HepG2 (cell line): ENCODE measurements around the gene DCAF8. TPM values are rescaled to one million over a fixed set of nuclear protein-coding genes. Genes with fewer than 3 reads are reported as not detected.
A peak's percentile ranks its signal among the peaks of the same experiment; 100 is the strongest.

Experiments
- BORCS8-MEF2B ChIP-seq: sonication (generic); formaldehyde crosslinking; IDR thresholded peaks from 2 replicates; pipeline ENCODE4 v1.8.0; 2022; ENCODE audit warnings: mild to moderate bottlenecking, missing genetic modification reagents
- CBX1 ChIP-seq: IDR thresholded peaks from one replicate; pipeline ENCODE4 v1.6.1; 2016; ENCODE audit warnings: antibody characterized with exemption, low read depth
- DMAP1 ChIP-seq: IDR thresholded peaks from 2 replicates; pipeline ENCODE4 v1.6.1; 2016
- ETS1 ChIP-seq: sonication (generic); formaldehyde crosslinking; IDR thresholded peaks from 2 replicates; pipeline ENCODE4 v1.4.0; 2020; ENCODE audit warnings: missing genetic modification reagents
- HDAC6 ChIP-seq: fragments of 200-600 bp; sonication (generic); IDR thresholded peaks from 2 replicates; pipeline ENCODE4 v1.7.0; 2017; ENCODE audit warnings: mild to moderate bottlenecking, antibody characterized with exemption, low read length, low read depth
- KAT7 ChIP-seq: IDR thresholded peaks from 2 replicates; pipeline ENCODE4 v1.6.1; 2018; ENCODE audit warnings: borderline replicate concordance, missing compliant biosample characterization
- KIAA2018 ChIP-seq: sonication (generic); formaldehyde crosslinking; IDR thresholded peaks from 2 replicates; pipeline ENCODE4 v1.5.0; 2020; ENCODE audit warnings: mild to moderate bottlenecking, missing genetic modification reagents, borderline replicate concordance
- LBX2 ChIP-seq: sonication (generic); formaldehyde crosslinking; IDR thresholded peaks from 2 replicates; pipeline ENCODE4 v1.5.0; 2020; ENCODE audit warnings: missing genetic modification reagents, mild to moderate bottlenecking, borderline replicate concordance
- MEIS2 ChIP-seq: sonication (generic); formaldehyde crosslinking; IDR thresholded peaks from 2 replicates; pipeline ENCODE4 v1.9.0; 2021; ENCODE audit warnings: mild to moderate bottlenecking, missing genetic modification reagents
- NFE2 ChIP-seq: sonication (generic); formaldehyde crosslinking; IDR thresholded peaks from 2 replicates; pipeline ENCODE4 v1.4.0; 2020; ENCODE audit warnings: missing genetic modification reagents
- STAT5B ChIP-seq: sonication (generic); formaldehyde crosslinking; IDR thresholded peaks from 2 replicates; pipeline ENCODE4 v1.4.0; 2020; ENCODE audit warnings: missing genetic modification reagents
- TBL1XR1 ChIP-seq: fragments of 150-350 bp; IDR thresholded peaks from 2 replicates; pipeline ENCODE4 v1.6.1; 2014; ENCODE audit warnings: borderline replicate concordance, low read length; ENCODE audit not compliant: partially characterized antibody
- TCF7L2 ChIP-seq: IDR thresholded peaks from 2 replicates; pipeline ENCODE4 v1.6.1; 2011; ENCODE audit warnings: mild to moderate bottlenecking, low read depth, low read length, moderate library complexity
- YY1 ChIP-seq: IDR thresholded peaks from 2 replicates; pipeline ENCODE4 v1.6.1; 2011; ENCODE audit warnings: low read length, low read depth, moderate library complexity, mild to moderate bottlenecking; ENCODE audit not compliant: insufficient read depth, insufficient replicate concordance
- ZC3H4 ChIP-seq: sonication (generic); formaldehyde crosslinking; IDR thresholded peaks from 2 replicates; pipeline ENCODE4 v1.4.0; 2020; ENCODE audit warnings: missing genetic modification reagents, borderline replicate concordance
- ZNF10 ChIP-seq: sonication (generic); formaldehyde crosslinking; IDR thresholded peaks from 2 replicates; pipeline ENCODE4 v1.4.0; 2020; ENCODE audit warnings: mild to moderate bottlenecking, low read depth, missing genetic modification reagents, borderline replicate concordance
- ZNF547 ChIP-seq: sonication (generic); formaldehyde crosslinking; IDR thresholded peaks from 2 replicates; pipeline ENCODE4 v1.5.1; 2020; ENCODE audit warnings: mild to moderate bottlenecking, missing genetic modification reagents
- ZNF710 ChIP-seq: sonication (generic); formaldehyde crosslinking; IDR thresholded peaks from 2 replicates; pipeline ENCODE4 v1.5.0; 2020; ENCODE audit warnings: mild to moderate bottlenecking, missing genetic modification reagents, borderline replicate concordance
- polyA plus RNA-seq, 8 experiments: library from polyadenylated mRNA; depleted of rRNA in 3 of 8; stranded (reverse) in 7 of 8; unstranded in 1 of 8; fragments of >200 nt; fragmentation: Illumina TruSeq in 4 of 8; extraction: Trizol in 4 of 8; gene quantifications; 2 replicates each; pipeline versions ENCODE4 v1.2.1 to v1.2.3, GENCODE V29; 2011 to 2016; ENCODE audit warnings: low read depth in 4 of 8, missing spikeins in 1 of 8, mixed read lengths in 1 of 8; ENCODE audit not compliant: insufficient read depth in 1 of 8
- total RNA-seq, 5 experiments: library from RNA; depleted of rRNA; stranded (reverse); fragments of >200 nt; fragmentation: Illumina TruSeq; extraction: Trizol; gene quantifications; 2 replicates each; pipeline ENCODE4 v1.2.3, GENCODE V29; 2016; ENCODE audit warnings: low read depth in 1 of 5

The DCAF8 gene
- total and polyA plus RNA-seq, 2 of the 13 experiments (the other 11 are each of a cell fraction or from before 2014, with no cell fraction given): 73.4 to 79.8 TPM

GRCh38 chr1:160193091-160193819 lies 69.1 kb downstream of the DCAF8 start (continued):
- TF ChIP-seq HDAC6 (no peak), STAT5B (no peak), ZNF547 (CRISPR knock-in tag) (no peak), ZNF710 (CRISPR knock-in tag) (0 out of 2 replicates have a peak, but pooled peaks have one; percentile 40), ZC3H4 (CRISPR knock-in tag) (no peak), ETS1 (CRISPR knock-in tag) (no peak), BORCS8-MEF2B (no peak), MEIS2 (CRISPR knock-in tag) (0 out of 2 replicates have a peak, but pooled peaks have one; percentile 31), TCF7L2 (no peak), ZNF10 (CRISPR knock-in tag) (no peak), DMAP1 (CRISPR knock-in tag) (peak; percentile 45; the same call in 1 of the 2 replicates), KAT7 (CRISPR knock-in tag) (no peak), KIAA2018 (no peak), LBX2 (no peak), TBL1XR1 (no peak), NFE2 (CRISPR knock-in tag) (no peak), YY1 (peak; percentile 10), CBX1 (no peak)
